ENCODE data around the gene MLXIP.

DNA sequence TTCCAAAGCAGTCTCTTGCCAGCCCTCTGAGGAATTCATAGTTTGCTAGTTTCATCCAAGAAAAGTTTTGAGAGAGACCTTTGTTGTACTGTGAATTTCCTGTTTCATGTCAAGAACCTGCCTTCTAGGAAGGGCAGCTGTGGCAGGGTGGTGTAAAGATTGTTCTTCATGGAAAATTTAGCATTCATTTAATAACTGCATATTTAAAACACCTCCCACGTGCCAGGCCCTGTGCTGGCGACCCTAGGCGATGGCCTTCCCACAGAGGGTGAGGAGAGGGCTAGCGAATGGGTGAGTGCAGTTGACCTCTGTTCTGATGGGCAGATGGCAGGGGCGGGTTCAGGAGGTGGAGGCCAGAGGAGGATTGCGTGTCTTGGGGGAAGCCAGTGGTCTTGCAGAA is 43.2 kb downstream of the MLXIP start:
- no peak for TF ChIP-seq TAF1 (IDR thresholded peaks at IDR 0.05; ENCODE audit: borderline replicate concordance, insufficient read depth, low read length)
- TF ChIP-seq FOXP2 (optimal IDR thresholded peaks at IDR 0.05; ENCODE audit: borderline replicate concordance, extremely low read depth, extremely low read length, insufficient read depth) = no peak

Measured in PFSK-1 (cell line).